Activated CD8-positive, alpha-beta memory T cell treated with anti-CD3 and anti-CD28 coated beads for 36 hours (primary cell): ENCODE data around the gene EFCAB6. TPM values are rescaled to one million over a fixed set of nuclear protein-coding genes. Genes with fewer than 3 reads are reported as not detected.

Experiments
- CTCF ChIA-PET: fragments of 350-600 bp; sonication (Branson Sonifier 250); formaldehyde crosslinking; loops from one replicate; lab custom pipeline; 2021; ENCODE audit warnings: antibody characterized with exemption; lab: Charles Lee
- POLR2A ChIA-PET: fragments of 350-600 bp; sonication (Branson Sonifier 250); formaldehyde crosslinking; loops from one replicate; lab custom pipeline; 2021; ENCODE audit warnings: antibody characterized with exemption; lab: Charles Lee
- total RNA-seq, 2 experiments: library from RNA; stranded (reverse); gene quantifications; one replicate each; pipeline ENCODE4 v1.2.3, GENCODE V29; 2021

EFCAB6 gene
- total RNA-seq, 2 experiments from 2014 or later, result 0.42 to 0.44 TPM

DNA sequence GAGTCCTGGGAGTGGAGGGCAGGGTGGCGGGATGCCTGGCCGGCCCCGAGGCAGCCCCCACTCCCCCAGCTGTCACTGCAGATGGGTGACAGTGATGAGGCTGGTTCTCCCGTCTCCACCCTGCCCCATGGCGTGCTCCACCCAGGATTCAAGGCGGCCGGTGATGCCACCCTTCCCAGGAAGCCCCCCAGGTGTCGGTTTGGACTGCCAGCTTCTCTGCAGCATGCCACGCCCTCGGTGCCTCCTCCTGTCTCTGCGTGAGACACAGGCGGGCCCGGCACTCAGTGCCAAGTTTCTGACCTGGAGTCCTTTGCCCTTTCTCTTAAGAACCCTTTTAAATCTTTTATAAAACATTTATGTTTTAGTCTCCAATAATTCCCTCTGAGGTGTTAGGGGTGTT lies 328.8 kb downstream of the EFCAB6 start:
- POLR2A ChIA-PET, result no interaction called here
- CTCF ChIA-PET, result no interaction called here

DNA sequence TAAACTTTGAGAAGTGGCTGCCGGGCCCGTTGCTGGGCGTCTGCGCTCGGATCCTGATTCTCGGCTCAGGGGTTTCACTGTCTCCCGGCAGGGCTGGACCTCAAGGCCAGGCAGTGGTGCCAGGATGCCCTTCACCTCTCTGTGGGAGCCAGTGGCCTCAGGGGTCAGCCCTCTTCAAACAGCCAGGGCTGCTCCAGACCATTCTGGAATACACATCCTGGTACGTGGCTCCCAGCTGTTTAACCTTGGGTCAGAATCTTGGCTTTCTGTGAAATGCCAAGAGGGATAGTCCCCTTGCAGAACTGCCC lies 329.8 kb downstream of the EFCAB6 start:
- ChIA-PET CTCF (no interaction called here), POLR2A (no interaction called here)

- ChIA-PET CTCF (no interaction called here), POLR2A (no interaction called here)
Observed at GRCh38 chr22:43481568-43482317, 330.4 kb downstream of the EFCAB6 start.

GRCh38 chr22:43479962-43480361 lies 332.1 kb downstream of the EFCAB6 start:
- ChIA-PET CTCF (interaction anchor here (0.7 kb wide), 1 partner anchor 194 kb away, joined by 4 read pairs; no protein-coding TSS in a partner anchor), POLR2A (no interaction called here)

DNA sequence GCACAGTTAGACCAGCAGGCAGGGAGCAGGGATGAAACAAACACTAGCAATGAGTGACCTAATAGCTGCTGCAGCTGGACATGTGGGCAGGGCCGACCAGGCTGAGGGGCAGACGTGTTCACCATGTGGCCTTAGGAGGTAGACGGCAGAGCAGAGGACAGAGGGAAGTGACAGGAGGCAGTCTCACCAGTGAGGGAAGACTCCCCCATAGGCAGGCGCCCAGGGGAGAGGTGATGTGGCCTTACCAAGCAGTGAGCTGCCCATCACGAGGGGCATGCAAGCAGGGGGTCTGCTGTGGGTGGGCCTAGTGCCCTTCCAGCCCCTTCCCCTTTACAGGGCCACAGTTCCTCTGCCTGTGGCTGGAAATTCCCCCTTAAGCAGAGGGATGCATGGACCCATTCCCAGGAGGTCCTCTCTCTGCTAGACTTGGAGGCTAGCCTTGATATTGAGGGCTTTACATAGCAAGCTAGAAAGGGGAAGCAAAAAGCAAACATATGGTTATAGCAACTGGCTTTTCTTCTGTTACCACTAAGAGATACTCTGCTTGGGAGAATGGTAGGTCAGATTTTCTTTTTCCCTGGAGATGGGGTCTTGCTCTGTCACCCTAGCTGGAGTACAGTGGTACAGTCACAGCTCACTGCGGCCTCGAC lies 332.7 kb downstream of the EFCAB6 start:
- CTCF ChIA-PET, result no interaction called here
- POLR2A ChIA-PET, result no interaction called here

Other genes starting within 250 kb of the EFCAB6 start
- gene SULT4A1, start 50.2 kb upstream of the EFCAB6 start, total RNA-seq, result not detected
- not detected for gene PNPLA5, start 79.7 kb upstream of the EFCAB6 start, total RNA-seq
- gene PNPLA3, start 111.5 kb upstream of the EFCAB6 start, total RNA-seq, result under 1 TPM; 0.15 to 0.42 TPM
- 10 to 100 TPM; 56.1 to 57.6 TPM for gene SAMM50, start 143.1 kb upstream of the EFCAB6 start, total RNA-seq
- 100 to 1,000 TPM in 1 of 2 experiments, 10 to 100 TPM in 1; 94.0 to 101 TPM for gene PARVB, start 212.0 kb upstream of the EFCAB6 start, total RNA-seq